Glutamatergic neuron (in vitro differentiated cells): ENCODE measurements around the gene MARCKSL1. TPM values are rescaled to one million over a fixed set of nuclear protein-coding genes. Genes with fewer than 3 reads are reported as not detected.

Source experiments
- DNase-seq: peaks from one replicate; pipeline ENCODE4 v3.0.0; 2022
- H3K27ac Mint-ChIP-seq: one replicate; pipeline ENCODE4 v1.8.0; 2020; ENCODE audit warnings: mild to moderate bottlenecking, mixed read lengths, inconsistent platforms; ENCODE audit not compliant: unreplicated experiment
- H3K27me3 Mint-ChIP-seq: one replicate; pipeline ENCODE4 v1.8.0; 2020; ENCODE audit warnings: mild to moderate bottlenecking, moderate library complexity, mixed read lengths, inconsistent platforms; ENCODE audit not compliant: unreplicated experiment
- H3K36me3 Mint-ChIP-seq: one replicate; pipeline ENCODE4 v1.8.0; 2020; ENCODE audit warnings: mild to moderate bottlenecking, mixed read lengths, inconsistent platforms; ENCODE audit not compliant: unreplicated experiment
- H3K4me1 Mint-ChIP-seq: one replicate; pipeline ENCODE4 v1.8.0; 2020; ENCODE audit warnings: mild to moderate bottlenecking, low read depth, mixed read lengths, inconsistent platforms; ENCODE audit not compliant: unreplicated experiment
- H3K4me3 Mint-ChIP-seq: one replicate; pipeline ENCODE4 v1.8.0; 2020; ENCODE audit warnings: mild to moderate bottlenecking, mixed read lengths, inconsistent platforms; ENCODE audit not compliant: unreplicated experiment
- H3K9me3 Mint-ChIP-seq: one replicate; pipeline ENCODE4 v1.8.0; 2020; ENCODE audit warnings: mild to moderate bottlenecking, moderate library complexity, mixed read lengths, inconsistent platforms; ENCODE audit not compliant: unreplicated experiment
- total RNA-seq: library from RNA; stranded (reverse); fragmentation: NEBNext Ultra II Directional; extraction: Animal tissue kit (Norgen Biotek cat#: 25700); gene quantifications from one replicate; pipeline ENCODE4 v1.2.1, GENCODE V29; 2021; ENCODE audit not compliant: unreplicated experiment
- TF ChIP-seq, protein P1 (sequence below): fragments of 200-600 bp; sonication (generic); IDR thresholded peaks from one replicate; pipeline ENCODE4 v1.5.0; 2021; ENCODE audit not compliant: partially characterized antibody, unreplicated experiment

MARCKSL1 gene
- total RNA-seq, 1 donor from 2014 or later, result 912 TPM

DNA sequence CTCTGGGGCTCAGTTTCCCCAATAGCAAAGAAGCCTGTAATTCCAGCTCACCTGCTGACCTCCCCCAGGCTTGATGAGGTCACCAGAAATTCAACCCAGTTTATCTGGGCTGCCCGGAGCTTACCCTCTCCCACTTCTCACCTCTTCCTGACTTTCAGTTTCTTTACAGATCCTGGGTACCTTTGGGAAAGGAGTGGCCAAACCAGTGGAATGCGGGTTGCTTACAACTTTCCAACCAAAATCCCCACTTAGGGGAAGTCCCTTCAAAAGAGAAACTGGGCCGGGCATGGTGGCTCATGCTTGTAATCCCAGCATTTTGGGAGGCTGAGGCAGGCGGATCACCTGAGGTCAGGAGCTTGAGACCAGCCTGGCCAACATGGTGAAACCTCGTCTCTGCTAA is 5.9 kb upstream of the MARCKSL1 start:
- no peak for DNase-seq
- TF ChIP-seq, protein P1, sequence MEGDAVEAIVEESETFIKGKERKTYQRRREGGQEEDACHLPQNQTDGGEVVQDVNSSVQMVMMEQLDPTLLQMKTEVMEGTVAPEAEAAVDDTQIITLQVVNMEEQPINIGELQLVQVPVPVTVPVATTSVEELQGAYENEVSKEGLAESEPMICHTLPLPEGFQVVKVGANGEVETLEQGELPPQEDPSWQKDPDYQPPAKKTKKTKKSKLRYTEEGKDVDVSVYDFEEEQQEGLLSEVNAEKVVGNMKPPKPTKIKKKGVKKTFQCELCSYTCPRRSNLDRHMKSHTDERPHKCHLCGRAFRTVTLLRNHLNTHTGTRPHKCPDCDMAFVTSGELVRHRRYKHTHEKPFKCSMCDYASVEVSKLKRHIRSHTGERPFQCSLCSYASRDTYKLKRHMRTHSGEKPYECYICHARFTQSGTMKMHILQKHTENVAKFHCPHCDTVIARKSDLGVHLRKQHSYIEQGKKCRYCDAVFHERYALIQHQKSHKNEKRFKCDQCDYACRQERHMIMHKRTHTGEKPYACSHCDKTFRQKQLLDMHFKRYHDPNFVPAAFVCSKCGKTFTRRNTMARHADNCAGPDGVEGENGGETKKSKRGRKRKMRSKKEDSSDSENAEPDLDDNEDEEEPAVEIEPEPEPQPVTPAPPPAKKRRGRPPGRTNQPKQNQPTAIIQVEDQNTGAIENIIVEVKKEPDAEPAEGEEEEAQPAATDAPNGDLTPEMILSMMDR, result no peak
- Mint-ChIP-seq H3K27me3 (peaks cover 9% of the 10 kb centered on the region), H3K36me3 (peaks cover 4% of the 10 kb centered on the region), H3K4me3 (no peak overlapping the region), H3K4me1 (peaks cover 19% of the 10 kb centered on the region), H3K27ac (no peak overlapping the region), H3K9me3 (peaks cover 17% of the 10 kb centered on the region)

DNA sequence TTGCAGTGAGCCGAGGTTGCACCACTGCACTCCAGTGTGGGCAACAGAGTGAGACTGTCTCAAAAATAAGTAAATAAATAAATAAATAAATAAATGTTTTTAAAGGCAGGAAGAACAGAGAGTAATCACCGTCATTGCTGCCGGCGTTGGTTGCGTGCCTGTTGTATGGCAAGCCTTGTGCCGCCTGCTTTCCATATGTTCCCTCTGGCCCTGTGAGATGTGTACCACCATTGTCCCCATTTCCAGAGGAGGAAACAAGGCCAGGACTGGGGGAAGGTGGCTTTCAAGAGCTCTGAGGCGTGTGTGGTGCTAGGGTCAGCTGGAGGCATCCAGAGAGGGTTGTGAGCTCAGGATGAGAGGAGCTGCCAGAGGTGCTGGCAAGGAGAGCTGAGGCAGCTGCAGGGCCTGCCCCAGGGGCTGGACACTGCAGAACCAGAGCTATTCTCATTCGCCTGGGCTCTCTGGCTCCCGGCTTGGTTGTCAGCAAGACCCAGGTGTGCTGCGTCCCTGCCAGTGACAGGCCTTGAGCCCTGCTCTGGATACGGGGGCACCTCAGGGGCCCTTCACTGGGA is 5.2 kb upstream of the MARCKSL1 start:
- Mint-ChIP-seq H3K4me1 (peaks cover 15% of the 10 kb centered on the region), H3K36me3 (no peaks in the 10 kb centered on the region), H3K4me3 (no peak overlapping the region), H3K27ac (no peak overlapping the region), H3K27me3 (peaks cover 9% of the 10 kb centered on the region), H3K9me3 (peaks cover 16% of the 10 kb centered on the region)
- no peak for DNase-seq
- TF ChIP-seq, protein P1, result no peak

DNA sequence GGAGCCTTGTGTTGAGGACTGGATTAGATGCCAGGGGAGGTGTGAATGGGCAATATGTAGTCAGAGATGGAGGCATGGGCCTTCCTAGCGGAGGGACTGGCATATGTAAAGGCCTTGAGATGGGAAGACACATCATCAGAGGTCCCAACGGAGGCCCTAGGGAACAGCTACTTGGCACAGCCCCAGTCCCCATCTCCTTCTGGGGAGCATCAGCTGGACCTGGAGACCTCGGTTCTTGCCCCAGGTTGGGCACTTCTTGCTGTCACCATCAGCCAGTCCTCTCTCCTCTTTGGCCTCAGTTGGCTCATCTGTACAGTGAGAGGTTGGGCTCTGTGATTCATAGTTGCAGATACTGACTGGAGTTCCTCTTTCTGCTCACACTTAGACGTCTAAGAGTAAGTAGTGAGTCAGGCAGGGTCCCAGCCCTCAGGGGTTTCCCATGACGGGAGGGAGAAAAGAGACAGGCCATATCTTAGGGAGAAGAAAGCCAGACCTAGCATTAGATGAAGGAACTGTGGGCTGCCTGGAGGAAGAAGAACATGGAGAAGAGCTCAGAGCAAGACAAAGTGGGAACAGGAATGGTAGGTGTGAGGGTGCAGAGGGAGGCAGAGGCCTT is 3.4 kb upstream of the MARCKSL1 start:
- H3K27me3 Mint-ChIP-seq, result peaks cover 9% of the 10 kb centered on the region
- H3K27ac Mint-ChIP-seq, result no peak overlapping the region
- TF ChIP-seq, protein P1, result no peak
- peaks cover 11% of the 10 kb centered on the region for H3K4me1 Mint-ChIP-seq
- H3K36me3 Mint-ChIP-seq, result no peaks in the 10 kb centered on the region
- peak overlapping the region; percentile 1 for H3K4me3 Mint-ChIP-seq
- peaks cover 14% of the 10 kb centered on the region for H3K9me3 Mint-ChIP-seq
- no peak for DNase-seq

DNA sequence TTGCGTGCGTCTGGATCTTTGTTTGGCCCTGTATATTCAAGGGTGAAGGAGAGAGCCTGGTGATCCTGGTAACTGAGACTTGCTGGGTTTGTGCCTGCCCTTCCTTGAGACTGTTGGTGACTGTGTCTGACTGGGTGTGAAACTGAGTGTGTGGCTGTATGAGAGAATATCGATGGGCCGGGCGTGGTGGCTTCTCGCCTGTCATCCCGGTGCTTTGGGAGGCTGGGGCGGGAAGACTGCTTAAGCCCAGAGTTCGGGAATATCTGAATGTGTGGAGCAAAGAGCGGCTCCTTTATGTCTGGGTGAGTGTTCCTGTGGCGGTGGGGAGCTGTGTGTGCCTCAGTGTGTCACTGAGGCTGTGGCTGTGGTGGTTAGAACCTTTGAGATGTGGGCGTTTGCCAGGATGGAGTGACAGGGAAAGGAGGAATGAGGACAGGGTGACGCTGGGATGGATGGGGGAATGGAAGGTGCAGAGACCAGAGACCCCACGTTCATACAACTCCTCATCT is 2.7 kb upstream of the MARCKSL1 start:
- Mint-ChIP-seq H3K27me3 (peaks cover 13% of the 10 kb centered on the region), H3K4me1 (peaks cover 17% of the 10 kb centered on the region), H3K27ac (peak overlapping the region; percentile 44), H3K9me3 (peaks cover 15% of the 10 kb centered on the region), H3K4me3 (peak overlapping the region; percentile 71), H3K36me3 (peaks cover under 1% of the 10 kb centered on the region)
- TF ChIP-seq, protein P1, result no peak
- no peak for DNase-seq
